GDM1 (cell line): Measurements from ENCODE around the gene FAM181B.
A peak's percentile ranks its signal among the peaks of the same experiment; 100 is the strongest.

Source experiments
- DNase-seq: peaks from one replicate; lab custom pipeline; 2025; lab: John Stamatoyannopoulos, UW

Gene FAM181B

GRCh38 chr11:82733444-82734119 lies at the start of gene FAM181B:
Gene FAM181B (minus strand): TSS chr11:82733864. CDS start chr11:82733729, 135 bp downstream.
- DNase-seq: no peak

GRCh38 chr11:82782825-82783374 lies 49.2 kb upstream of the FAM181B start:
- no peak for DNase-seq

GRCh38 chr11:82778776-82779175 lies 45.1 kb upstream of the FAM181B start:
- DNase-seq: no peak

DNA sequence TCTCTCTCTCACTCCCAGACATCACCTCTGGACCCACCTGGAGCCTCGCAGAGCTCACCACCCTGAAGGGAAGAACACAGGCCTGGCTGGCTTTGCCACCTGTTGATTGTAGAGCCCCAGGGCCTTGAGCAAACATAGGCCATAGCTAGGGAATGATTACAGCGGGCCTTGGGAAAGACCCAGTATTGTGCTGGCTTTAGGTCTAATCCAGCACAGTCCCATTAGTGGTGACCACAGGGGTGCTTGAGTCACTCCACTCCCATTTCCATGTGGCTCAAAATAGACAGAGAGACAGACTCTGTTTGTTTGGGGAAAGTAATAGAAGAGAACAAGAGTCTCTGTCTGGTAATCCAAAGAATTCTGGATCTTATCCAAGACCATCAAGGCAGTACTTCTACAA lies 42.7 kb upstream of the FAM181B start:
- DNase-seq: no peak

GRCh38 chr11:82775736-82776346 lies 42.2 kb upstream of the FAM181B start:
- DNase-seq: peak; percentile 26

DNA sequence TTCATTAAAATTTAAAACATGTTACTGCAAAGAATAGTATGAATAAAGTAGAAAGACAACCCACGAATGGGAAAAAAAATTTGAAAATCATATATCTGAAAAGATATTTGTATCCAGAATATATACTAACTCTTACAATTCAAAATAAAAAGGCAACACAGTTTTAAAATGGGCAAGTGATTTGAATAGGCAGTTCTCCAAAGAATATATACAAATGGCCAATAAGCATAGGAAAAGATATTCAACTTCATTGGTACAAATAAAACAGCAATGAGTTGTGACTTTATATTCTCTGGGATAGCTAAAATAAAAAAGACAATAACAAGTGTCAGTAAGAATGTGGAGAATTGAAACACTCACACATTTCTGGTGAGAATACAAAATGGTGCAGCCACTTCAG lies 41.6 kb upstream of the FAM181B start:
- no peak for DNase-seq

GRCh38 chr11:82771781-82772180 lies 38.1 kb upstream of the FAM181B start:
- no peak for DNase-seq

- DNase-seq: no peak
Measured at GRCh38 chr11:82767123-82767522, 33.5 kb upstream of the FAM181B start.

DNA sequence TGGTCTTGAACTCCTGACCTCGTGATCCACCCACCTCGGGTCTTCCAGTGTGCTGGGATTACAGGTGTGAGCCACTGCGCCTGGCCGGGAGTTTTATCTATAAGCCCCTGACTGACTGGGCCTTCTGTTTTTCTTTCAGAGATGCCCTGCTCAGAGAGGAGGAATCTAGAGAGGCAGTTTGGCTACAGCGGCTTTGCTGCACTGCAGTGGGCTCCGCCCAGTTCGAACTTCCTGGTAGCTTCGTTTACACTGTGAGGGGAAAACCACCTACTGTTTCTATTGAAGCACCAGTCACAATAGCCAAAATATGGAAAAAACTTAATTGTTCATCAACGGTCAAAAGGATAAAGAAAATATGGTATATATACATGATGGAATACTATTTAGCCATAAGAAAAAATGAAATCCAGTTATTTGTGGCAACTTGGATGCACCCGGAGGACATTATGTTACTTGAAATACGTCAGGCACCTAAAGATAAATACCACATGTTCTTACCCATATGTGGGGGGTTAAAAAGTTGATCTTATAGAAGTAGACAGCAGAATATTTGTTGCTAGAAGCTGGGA lies 31.9 kb upstream of the FAM181B start:
- no peak for DNase-seq

DNA sequence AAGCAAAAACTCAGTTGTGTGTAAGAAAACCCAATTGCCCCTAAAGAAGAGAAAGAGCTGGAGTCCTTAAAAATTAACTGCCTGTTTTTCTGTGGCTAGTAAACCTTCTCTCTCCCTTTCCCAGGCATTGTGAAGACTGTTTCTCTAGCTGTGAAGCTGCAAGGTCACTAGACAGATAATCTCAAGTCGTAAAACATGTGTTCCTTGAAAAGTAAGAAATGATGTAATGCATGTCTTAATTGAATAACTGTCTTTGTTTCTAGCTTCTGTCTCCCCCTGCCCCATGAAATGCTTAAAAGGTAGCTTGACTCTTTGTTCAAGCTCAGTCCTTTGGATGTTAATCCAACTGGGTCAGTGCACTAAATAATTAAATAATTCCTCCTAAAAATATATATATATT lies 29.5 kb upstream of the FAM181B start:
- no peak for DNase-seq

- DNase-seq: no peak
Measured at GRCh38 chr11:82759649-82760048, 26.0 kb upstream of the FAM181B start.

GRCh38 chr11:82757660-82758357 lies 24.1 kb upstream of the FAM181B start:
- DNase-seq: no peak

DNA sequence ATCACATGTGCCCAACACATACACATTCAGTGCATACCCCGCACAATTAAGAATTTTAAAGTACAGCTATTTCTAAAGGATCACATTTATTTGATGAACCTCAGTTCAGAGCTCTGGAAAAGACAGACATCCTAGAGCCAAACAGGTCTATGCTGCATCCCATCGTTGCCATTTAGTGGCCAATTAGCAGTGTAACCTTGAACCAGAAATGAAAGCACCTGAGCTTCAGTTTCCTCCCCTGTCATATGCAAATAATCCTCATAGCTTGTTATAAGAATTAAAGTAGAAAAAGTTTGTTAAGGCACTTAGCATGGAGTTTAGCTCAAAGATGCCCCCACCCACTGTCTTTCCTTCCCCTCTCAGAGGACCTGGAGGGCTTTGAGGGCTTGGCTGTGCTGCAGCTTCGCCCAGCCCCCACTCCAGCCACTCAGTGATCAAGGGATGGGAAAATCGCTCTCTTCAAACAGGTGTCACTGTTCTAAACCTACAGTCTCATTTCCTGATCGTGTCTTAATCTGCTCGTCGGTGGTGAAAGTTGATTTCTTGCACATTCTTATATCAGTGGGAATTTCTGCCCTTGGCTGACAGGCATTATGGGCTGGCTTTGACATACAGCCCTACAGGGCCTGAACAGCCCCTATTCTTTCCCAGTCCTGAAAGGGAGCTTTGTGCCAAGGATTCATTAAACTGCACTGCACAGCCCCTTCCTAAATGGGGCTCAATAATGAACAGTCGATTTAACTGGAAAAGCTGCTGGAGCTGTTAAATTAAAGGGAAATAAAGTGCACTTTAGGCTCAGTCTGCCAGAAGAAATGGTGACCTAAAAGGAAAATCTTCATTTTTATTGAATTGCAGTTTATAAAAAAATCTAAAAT lies 23.3 kb upstream of the FAM181B start:
- DNase-seq: no peak

DNA sequence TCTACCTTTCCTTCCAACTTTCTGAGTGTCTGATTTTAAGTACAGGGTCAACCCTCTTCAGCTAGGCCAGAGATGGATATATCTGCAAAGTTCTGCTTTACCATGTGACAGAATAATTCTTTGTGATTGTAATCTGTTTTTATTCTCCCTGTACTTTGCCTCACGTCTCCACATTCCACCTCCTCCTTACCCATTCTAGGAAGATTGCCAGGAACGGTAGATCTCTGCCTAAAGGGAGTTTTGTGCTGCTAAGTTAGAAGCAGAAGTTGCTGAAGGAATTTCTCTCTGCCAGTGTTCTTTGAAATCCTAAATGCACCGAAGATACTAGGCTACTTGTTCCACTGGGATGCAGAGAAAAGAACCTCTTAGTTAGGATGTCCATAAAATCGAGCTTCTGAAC lies 20.7 kb upstream of the FAM181B start:
- no peak for DNase-seq

DNA sequence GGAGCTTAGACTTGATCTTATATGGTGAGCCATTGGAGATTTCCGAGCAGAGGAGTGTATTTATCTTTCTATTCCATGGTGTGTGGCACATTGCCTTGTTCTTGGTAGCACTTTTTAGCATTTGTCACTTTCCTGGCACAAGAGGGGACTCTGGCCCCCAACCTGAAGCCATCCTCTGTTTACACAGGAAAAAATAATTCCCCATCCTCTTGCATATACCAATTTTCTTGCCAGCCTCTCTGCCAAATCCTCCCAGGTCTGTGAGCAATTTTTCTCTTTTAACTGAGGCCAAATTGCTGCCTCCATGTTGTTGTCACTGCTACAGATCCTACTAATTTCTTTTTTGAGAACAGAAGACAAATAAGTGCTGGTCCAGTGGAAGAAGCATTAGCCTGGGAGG lies 20.3 kb upstream of the FAM181B start:
- no peak for DNase-seq

DNA sequence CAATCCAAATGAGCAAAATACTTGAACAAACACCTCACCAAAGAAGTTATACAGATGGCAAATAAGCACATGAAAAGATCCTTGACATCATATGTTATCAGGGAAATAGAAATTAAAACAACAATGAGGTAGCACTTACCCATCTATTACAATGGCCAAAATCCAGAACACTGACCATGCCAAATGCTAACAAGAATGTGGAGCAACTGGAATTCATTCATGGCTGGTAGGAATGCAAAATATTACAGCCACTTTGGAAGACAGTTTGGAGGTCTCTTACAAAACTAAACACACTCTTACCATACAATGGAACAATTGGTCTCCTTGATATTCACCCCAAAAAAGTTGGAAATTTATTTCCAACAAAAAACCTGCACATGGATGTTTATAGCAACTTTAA lies 19.1 kb upstream of the FAM181B start:
- DNase-seq: no peak

- no peak for DNase-seq
Measured at GRCh38 chr11:82750643-82751139, 17.0 kb upstream of the FAM181B start.

DNA sequence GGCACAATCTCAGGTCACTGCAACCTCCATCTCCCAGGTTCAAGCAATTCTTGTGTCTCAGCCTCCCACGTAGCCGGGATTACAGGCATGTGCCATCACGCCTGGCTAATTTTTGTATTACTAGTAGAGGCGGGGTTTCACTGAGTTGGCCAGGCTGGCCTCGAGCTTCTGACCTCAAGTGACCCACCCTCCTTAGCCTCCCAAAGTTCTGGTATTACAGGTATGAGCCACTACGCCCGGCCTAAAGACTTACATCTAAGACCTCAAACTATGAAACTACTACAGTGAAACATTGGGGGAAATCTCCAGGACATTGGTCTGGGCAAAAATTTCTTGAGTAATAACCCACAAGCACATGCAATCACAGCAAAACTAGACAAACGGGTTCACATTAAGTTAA lies 13.8 kb upstream of the FAM181B start:
- DNase-seq: no peak

GRCh38 chr11:82738091-82738490 lies 4.4 kb upstream of the FAM181B start:
- DNase-seq: no peak

- DNase-seq: no peak
Measured at GRCh38 chr11:82734120-82734479, 436 bp upstream of the FAM181B start.

GRCh38 chr11:82732734-82733443 lies 775 bp downstream of the FAM181B start:
- no peak for DNase-seq
